GM12878 (cell line): ENCODE data around the gene SLC4A3. TPM values are rescaled to one million over a fixed set of nuclear protein-coding genes. Genes with fewer than 3 reads are reported as not detected.

Experiments
- ATAC-seq: fragments of 200-7000 bp; cut with Tn5 transposase; 3 replicates; pipeline ENCODE4 v1.9.1; 2020; ENCODE audit warnings: mild to moderate bottlenecking, moderate library complexity
- BruUV-seq: library from RNA; stranded (reverse); fragments of 400-500 nt; replicated peaks from 2 replicates; lab custom pipeline; 2021; lab: Mats Ljungman, UMichigan
- CTCF ChIA-PET: fragments of 300-600 bp; sonication (Branson Sonifier 250); formaldehyde crosslinking; extraction: SDS; loops from one replicate; lab custom pipeline; 2021; ENCODE audit warnings: inconsistent platforms; lab: Yijun Ruan, JAX
- POLR2A ChIA-PET: fragments of 350-600 bp; formaldehyde crosslinking; extraction: SDS; loops from one replicate; lab custom pipeline; 2021; ENCODE audit warnings: inconsistent platforms; lab: Charles Lee
- RAD21 ChIA-PET: fragments of 300-600 bp; sonication (Branson Sonifier 250); formaldehyde crosslinking; loops from one replicate; lab custom pipeline; 2023; ENCODE audit warnings: antibody characterized with exemption; ENCODE audit not compliant: unreplicated experiment; lab: Charles Lee
- SMC1A ChIA-PET: fragments of 300-600 bp; sonication (Branson Sonifier 250); formaldehyde crosslinking; loops from one replicate; lab custom pipeline; 2023; ENCODE audit not compliant: unreplicated experiment, uncharacterized antibody; lab: Charles Lee
- DNase-seq: peaks from one replicate; pipeline ENCODE4 v3.0.0-alpha.2; 2011; ENCODE audit warnings: low read depth, low spot score
- FAIRE-seq: peaks from 3 replicates; lab custom pipeline; 2011; peaks lifted over from hg19 to GRCh38; lab: Jason Lieb, UNC
- H2AFZ ChIP-seq: 2 replicates; pipeline ENCODE4 v1.6.0; 2011; ENCODE audit warnings: low read depth, low read length, control low read depth; ENCODE audit not compliant: control insufficient read depth
- H3K27ac ChIP-seq: 2 replicates; pipeline ENCODE4 v1.5.1; 2011; ENCODE audit warnings: control low read depth; ENCODE audit not compliant: control insufficient read depth, insufficient read depth
- H3K27me3 ChIP-seq, 2 experiments: replicated peaks in 1 of 2; 2 replicates each; pipeline versions ENCODE4 v1.6.0 to v1.6.1; 2011; ENCODE audit warnings: low read length in 1 of 2; ENCODE audit not compliant: control insufficient read depth in 2 of 2, insufficient read depth in 2 of 2
- H3K36me3 ChIP-seq, 2 experiments: 2 replicates each; pipeline ENCODE4 v1.5.1; 2011; ENCODE audit warnings: low read length in 1 of 2; ENCODE audit not compliant: control insufficient read depth in 2 of 2, insufficient read depth in 2 of 2
- H3K4me1 ChIP-seq: 2 replicates; pipeline ENCODE4 v1.6.1; 2011; ENCODE audit warnings: mild to moderate bottlenecking, low read length, moderate library complexity, mixed read lengths; ENCODE audit not compliant: control insufficient read depth, insufficient read depth
- H3K4me2 ChIP-seq: 2 replicates; pipeline ENCODE4 v1.6.0; 2011; ENCODE audit warnings: control low read depth; ENCODE audit not compliant: control insufficient read depth, insufficient read depth
- H3K4me3 ChIP-seq: fragments of 200-600 bp; sonication (generic); 2 replicates; pipeline ENCODE4 v1.5.1; 2016
- H3K79me2 ChIP-seq: 2 replicates; pipeline ENCODE4 v1.6.0; 2011; ENCODE audit warnings: low read length; ENCODE audit not compliant: control insufficient read depth, insufficient read depth
- H3K9ac ChIP-seq: 2 replicates; pipeline ENCODE4 v1.8.0; 2011; ENCODE audit warnings: low read length, control low read depth, mixed read lengths; ENCODE audit not compliant: control insufficient read depth, insufficient read depth
- H3K9me3 ChIP-seq: replicated peaks from 3 replicates; pipeline ENCODE4 v1.5.1; 2011; ENCODE audit warnings: mild to moderate bottlenecking, low read length; ENCODE audit not compliant: control insufficient read depth, insufficient read depth
- H4K20me1 ChIP-seq: 2 replicates; pipeline ENCODE4 v1.6.0; 2011; ENCODE audit not compliant: control insufficient read depth, insufficient read depth
- CEBPZ ChIP-seq: fragments of 150-350 bp; IDR thresholded peaks from 2 replicates; pipeline ENCODE4 v1.6.1; 2016; ENCODE audit warnings: low read depth, low read length
- CREB1 ChIP-seq: IDR thresholded peaks from 2 replicates; pipeline ENCODE4 v1.6.1; 2012; ENCODE audit warnings: low read depth, mild to moderate bottlenecking, inconsistent platforms
- E2F4 ChIP-seq: IDR thresholded peaks from 2 replicates; pipeline ENCODE4 v1.6.1; 2012; ENCODE audit warnings: low read depth, low read length, improper control_type of control experiment
- HDGF ChIP-seq: fragments of 450-650 bp; IDR thresholded peaks from 2 replicates; pipeline ENCODE4 v1.6.1; 2016; ENCODE audit warnings: antibody characterized with exemption
- IRF4 ChIP-seq: IDR thresholded peaks from 2 replicates; pipeline ENCODE4 v1.6.1; 2011; ENCODE audit warnings: low read depth, low read length
- PAX8 ChIP-seq: fragments of 450-650 bp; IDR thresholded peaks from 2 replicates; pipeline ENCODE4 v1.6.1; 2017; ENCODE audit warnings: mild to moderate bottlenecking, moderate library complexity
- SKIL ChIP-seq: fragments of 450-650 bp; IDR thresholded peaks from 2 replicates; pipeline ENCODE4 v1.6.1; 2017; ENCODE audit warnings: mild to moderate bottlenecking, low read depth, inconsistent platforms; ENCODE audit not compliant: poor library complexity, severe bottlenecking
- TCF12 ChIP-seq: IDR thresholded peaks from 2 replicates; pipeline ENCODE4 v1.6.1; 2011; ENCODE audit warnings: low read depth, mild to moderate bottlenecking, low read length
- ZNF622 ChIP-seq: fragments of 450-650 bp; IDR thresholded peaks from 2 replicates; pipeline ENCODE4 v1.6.1; 2017; ENCODE audit warnings: mild to moderate bottlenecking, inconsistent platforms
- WGBS: methylation state at CpG from one replicate; pipeline ENCODE4 v1.1.6; 2016; ENCODE audit warnings: low lambda C conversion rate; ENCODE audit not compliant: insufficient replicate concordance, insufficient coverage; ENCODE audit errors: missing lambda C conversion rate; 5-methylcytosine and 5-hydroxymethylcytosine counted together
- in situ Hi-C: fragments of 300-500 bp; cut with MboI; formaldehyde crosslinking; loops from 9 replicates; pipeline ENCODE4 v1.14.3; 2018; ENCODE audit warnings: mixed read lengths
- intact Hi-C: fragments of 100-400 bp; cut with micrococcal nuclease; formaldehyde crosslinking; loops from one replicate; pipeline ENCODE4 v1.14.2; 2022; ENCODE audit not compliant: unreplicated experiment
- polyA plus RNA-seq, 11 experiments: library from polyadenylated mRNA; depleted of rRNA in 4 of 11; unstranded in 6 of 11; stranded (reverse) in 5 of 11; fragments of >200 nt; fragmentation: Nextera tagmentation in 4 of 11; fragmentation: Illumina TruSeq in 1 of 11; extraction: Ambion mirVana in 4 of 11; extraction: Trizol in 1 of 11; gene quantifications; 1 replicate in 1 of 11; 2 replicates in 10 of 11; pipeline versions ENCODE4 v1.2.1 to v1.2.3, GENCODE V29; 2011 to 2016; ENCODE audit warnings: inconsistent platforms in 2 of 11, missing spikeins in 2 of 11, low read depth in 1 of 11
- total RNA-seq, 4 experiments: library from RNA; depleted of rRNA in 3 of 4; stranded (reverse); fragments of >200 nt in 3 of 4; fragmentation: Illumina TruSeq in 1 of 4; extraction: Trizol in 1 of 4; gene quantifications; 2 replicates each; pipeline versions ENCODE4 v1.2.1 to v1.2.3, GENCODE V29; 2013 to 2021

The SLC4A3 gene
- total and polyA plus RNA-seq, 10 of the 15 experiments (the other 5 are each of a cell fraction or from before 2014, with no cell fraction given) = 0.05 to 0.08 TPM; not detected in 8

- DNase-seq (no peak), FAIRE-seq (no peak), ATAC-seq (no peak)
- ChIA-PET CTCF (interaction anchor here (0.9 to 5.5 kb wide), 5 partner anchors 12 to 105 kb away, joined by 3 to 43 read pairs (median 3); partner anchors contain the start of genes CHPF and TMEM198), RAD21 (no interaction called here), SMC1A (interaction anchor here (2.9 kb wide), 1 partner anchor 43 kb away, joined by 12 read pairs; no protein-coding TSS in a partner anchor), POLR2A (no interaction called here)
- H3K4me1 ChIP-seq = peaks cover 13% of the 10 kb centered on the region
- H3K79me2 ChIP-seq = no peaks in the 10 kb centered on the region
- no peak for TF ChIP-seq IRF4
- no peak overlapping the region for H3K4me3 ChIP-seq
- H3K36me3 ChIP-seq = no peaks in the 10 kb centered on the region
- no TSS peak for BruUV-seq
- no peak overlapping the region for H3K9ac ChIP-seq
- H2AFZ ChIP-seq = no peak overlapping the region
- no peak overlapping the region for H3K27ac ChIP-seq
- 42% methylated on average over 12 of the region's 12 CpGs for WGBS
- no peaks in the 10 kb centered on the region for H3K9me3 ChIP-seq
- H3K27me3 ChIP-seq = peaks cover 0 to 2% of the 10 kb centered on the region in 2 experiments; a peak in 1 of 4 replicates
- intact Hi-C loops (no loop called here), in situ Hi-C loops (no loop called here)
- H4K20me1 ChIP-seq = no peaks in the 10 kb centered on the region
- no peak overlapping the region for H3K4me2 ChIP-seq
Measured at GRCh38 chr2:219645631-219646527, 18.4 kb downstream of the SLC4A3 start.

GRCh38 chr2:219648176-219648575 lies 20.7 kb downstream of the SLC4A3 start:
- no peak overlapping the region for H3K4me2 ChIP-seq
- H3K4me3 ChIP-seq = no peak overlapping the region
- no peaks in the 10 kb centered on the region for H3K79me2 ChIP-seq
- ChIA-PET POLR2A (no interaction called here), CTCF (interaction anchor here (1.5 to 1.6 kb wide), 2 partner anchors 13 to 22 kb away, joined by 4 to 5 read pairs; no protein-coding TSS in a partner anchor), SMC1A (no interaction called here), RAD21 (no interaction called here)
- H3K9ac ChIP-seq = no peak overlapping the region
- BruUV-seq = no TSS peak
- peaks cover 0 to 2% of the 10 kb centered on the region in 2 experiments; a peak in 1 of 4 replicates for H3K27me3 ChIP-seq
- no peaks in the 10 kb centered on the region for H4K20me1 ChIP-seq
- intact Hi-C loops (no loop called here), in situ Hi-C loops (no loop called here)
- FAIRE-seq (no peak), DNase-seq (no peak), ATAC-seq (no peak)
- 48% methylated on average over 2 of the region's 2 CpGs for WGBS
- H2AFZ ChIP-seq = no peak overlapping the region
- H3K27ac ChIP-seq = no peak overlapping the region
- peaks cover 2% of the 10 kb centered on the region for H3K4me1 ChIP-seq
- no peaks in the 10 kb centered on the region for H3K36me3 ChIP-seq
- no peaks in the 10 kb centered on the region for H3K9me3 ChIP-seq
- no peak for TF ChIP-seq TCF12
- no peak for TF ChIP-seq PAX8
- no peak for TF ChIP-seq E2F4
- no peak for TF ChIP-seq ZNF622
- no peak for TF ChIP-seq CREB1
- no peak for TF ChIP-seq SKIL
- no peak for TF ChIP-seq CEBPZ
- TF ChIP-seq HDGF = no peak
